Measurements from ENCODE around the gene LDLRAD4. TPM values are rescaled to one million over a fixed set of nuclear protein-coding genes. Genes with fewer than 3 reads are reported as not detected.

Gene LDLRAD4
- total RNA-seq, 1 experiment from 2014 or later, result not detected

DNA sequence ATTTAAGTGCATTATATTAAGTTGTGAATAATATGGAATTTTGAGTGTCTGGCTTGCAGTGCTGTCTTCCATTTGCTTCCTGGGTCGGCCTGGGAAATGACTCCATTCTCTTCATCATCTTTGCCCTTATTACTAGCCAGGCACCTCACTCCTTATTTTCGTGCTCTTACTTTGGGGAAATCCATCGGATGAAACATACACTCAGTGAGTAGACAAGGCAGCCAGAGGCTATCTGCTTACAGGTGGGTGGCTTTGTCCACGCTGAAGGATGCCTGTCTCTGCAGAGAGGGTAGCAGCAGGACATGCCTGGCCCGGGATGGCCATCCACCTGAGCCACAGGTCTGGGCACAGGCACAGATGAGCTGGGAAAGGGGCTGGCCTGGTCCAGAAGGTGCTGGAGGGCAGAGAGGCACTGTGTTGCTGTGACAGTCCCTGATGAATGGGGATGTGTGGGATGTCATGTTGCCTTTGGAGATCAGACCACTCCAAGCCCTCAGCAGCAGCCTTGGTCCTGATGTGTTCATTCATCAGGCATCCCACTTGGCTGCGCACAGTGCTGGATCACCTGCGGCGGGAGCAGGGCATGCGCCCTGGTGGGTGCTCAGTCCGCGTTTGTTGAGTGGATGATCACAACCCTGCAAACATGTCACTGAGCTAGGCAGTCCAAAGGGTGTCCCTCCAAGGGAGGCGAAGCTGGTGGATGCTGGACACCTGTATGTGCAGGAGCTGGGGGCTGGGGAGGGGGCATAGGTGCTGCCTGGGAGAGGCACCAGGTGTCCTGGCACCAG is 236.0 kb downstream of the LDLRAD4 start:
- Histone ChIP-seq H3K36me3 (ENCODE audit: low read depth, low read length) (no peaks in the 10 kb centered on the region), H2AFZ (ENCODE audit: low read length) (no peak overlapping the region), H3K27ac (ENCODE audit: low read length) (no peak overlapping the region), H3K9ac (ENCODE audit: low read length) (no peak overlapping the region), H3K4me3 (ENCODE audit: low read length) (no peak overlapping the region), H4K20me1 (ENCODE audit: low read length) (no peaks in the 10 kb centered on the region), H3F3A (ENCODE audit: low read length, unreplicated experiment) (no peaks in the 10 kb centered on the region), H3K9me2 (replicated peaks; ENCODE audit: low read length) (no peaks in the 10 kb centered on the region), H3K4me1 (ENCODE audit: insufficient read depth, low read length) (no peaks in the 10 kb centered on the region), H3K27me3 (ENCODE audit: low read length) (peaks cover 92% of the 10 kb centered on the region), H3K4me2 (ENCODE audit: low read length) (no peak overlapping the region), H3K9me3 (ENCODE audit: low read length) (no peaks in the 10 kb centered on the region), H3K79me2 (ENCODE audit: low read length) (no peaks in the 10 kb centered on the region)
- TF ChIP-seq, protein P1, sequence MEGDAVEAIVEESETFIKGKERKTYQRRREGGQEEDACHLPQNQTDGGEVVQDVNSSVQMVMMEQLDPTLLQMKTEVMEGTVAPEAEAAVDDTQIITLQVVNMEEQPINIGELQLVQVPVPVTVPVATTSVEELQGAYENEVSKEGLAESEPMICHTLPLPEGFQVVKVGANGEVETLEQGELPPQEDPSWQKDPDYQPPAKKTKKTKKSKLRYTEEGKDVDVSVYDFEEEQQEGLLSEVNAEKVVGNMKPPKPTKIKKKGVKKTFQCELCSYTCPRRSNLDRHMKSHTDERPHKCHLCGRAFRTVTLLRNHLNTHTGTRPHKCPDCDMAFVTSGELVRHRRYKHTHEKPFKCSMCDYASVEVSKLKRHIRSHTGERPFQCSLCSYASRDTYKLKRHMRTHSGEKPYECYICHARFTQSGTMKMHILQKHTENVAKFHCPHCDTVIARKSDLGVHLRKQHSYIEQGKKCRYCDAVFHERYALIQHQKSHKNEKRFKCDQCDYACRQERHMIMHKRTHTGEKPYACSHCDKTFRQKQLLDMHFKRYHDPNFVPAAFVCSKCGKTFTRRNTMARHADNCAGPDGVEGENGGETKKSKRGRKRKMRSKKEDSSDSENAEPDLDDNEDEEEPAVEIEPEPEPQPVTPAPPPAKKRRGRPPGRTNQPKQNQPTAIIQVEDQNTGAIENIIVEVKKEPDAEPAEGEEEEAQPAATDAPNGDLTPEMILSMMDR (conservative IDR thresholded peaks at IDR 0.05; ENCODE audit: low read depth, low read length), result no peak
- TF ChIP-seq EZH2phosphoT487 (IDR thresholded peaks at IDR 0.05; ENCODE audit: borderline replicate concordance, low read length) (no peak), EZH2 (IDR thresholded peaks at IDR 0.05; ENCODE audit: low read length, unreplicated experiment) (no peak)
- ATAC-seq, result no peak
- ChIA-PET POLR2A (ENCODE audit: unreplicated experiment) (no interaction called here), CTCF (no interaction called here)
- BruUV-seq (replicated peaks), result no TSS peak
- DNase-seq, result no peak
- intact Hi-C loops (cut with micrococcal nuclease), result no loop called here

DNA sequence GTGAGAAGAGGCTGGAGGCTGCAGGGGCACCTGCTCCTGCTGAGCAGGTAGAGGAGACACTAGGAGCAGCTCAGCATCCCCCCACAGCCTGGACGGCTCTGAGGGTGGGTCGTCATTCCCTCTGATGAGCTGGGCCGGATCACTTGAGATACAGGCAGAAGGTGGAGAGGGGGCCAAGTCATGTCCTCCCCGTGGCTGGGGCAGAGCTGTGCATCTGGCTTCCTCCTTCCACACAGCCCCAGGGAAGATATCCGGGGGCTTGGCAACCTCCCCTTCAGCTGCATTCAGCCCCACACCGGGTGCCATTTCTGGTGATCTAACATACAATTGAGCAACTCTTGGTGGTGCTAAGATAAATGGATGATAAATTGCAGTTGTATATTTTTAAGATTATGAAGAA is 236.9 kb downstream of the LDLRAD4 start:
- ChIA-PET POLR2A (ENCODE audit: unreplicated experiment) (no interaction called here), CTCF (no interaction called here)
- no peaks in the 10 kb centered on the region for H4K20me1 ChIP-seq (ENCODE audit: low read length)
- H3K4me2 ChIP-seq (ENCODE audit: low read length), result no peak overlapping the region
- no peaks in the 10 kb centered on the region for H3K36me3 ChIP-seq (ENCODE audit: low read depth, low read length)
- H3K27ac ChIP-seq (ENCODE audit: low read length), result no peak overlapping the region
- H3K9me3 ChIP-seq (ENCODE audit: low read length), result no peaks in the 10 kb centered on the region
- no TSS peak for BruUV-seq (replicated peaks)
- no peak overlapping the region for H2AFZ ChIP-seq (ENCODE audit: low read length)
- no peaks in the 10 kb centered on the region for H3K4me1 ChIP-seq (ENCODE audit: insufficient read depth, low read length)
- no peak for DNase-seq
- intact Hi-C loops (cut with micrococcal nuclease), result no loop called here
- no peak overlapping the region for H3K9ac ChIP-seq (ENCODE audit: low read length)
- H3F3A ChIP-seq (ENCODE audit: low read length, unreplicated experiment), result no peaks in the 10 kb centered on the region
- no peak overlapping the region for H3K4me3 ChIP-seq (ENCODE audit: low read length)
- no peak for TF ChIP-seq EZH2phosphoT487 (IDR thresholded peaks at IDR 0.05; ENCODE audit: borderline replicate concordance, low read length)
- no peak for TF ChIP-seq EZH2 (IDR thresholded peaks at IDR 0.05; ENCODE audit: low read length, unreplicated experiment)
- TF ChIP-seq, protein P1 (conservative IDR thresholded peaks at IDR 0.05; ENCODE audit: low read depth, low read length), result no peak
- H3K9me2 ChIP-seq (replicated peaks; ENCODE audit: low read length), result no peaks in the 10 kb centered on the region
- H3K27me3 ChIP-seq (ENCODE audit: low read length), result peaks cover 94% of the 10 kb centered on the region
- no peaks in the 10 kb centered on the region for H3K79me2 ChIP-seq (ENCODE audit: low read length)
- ATAC-seq, result no peak

DNA sequence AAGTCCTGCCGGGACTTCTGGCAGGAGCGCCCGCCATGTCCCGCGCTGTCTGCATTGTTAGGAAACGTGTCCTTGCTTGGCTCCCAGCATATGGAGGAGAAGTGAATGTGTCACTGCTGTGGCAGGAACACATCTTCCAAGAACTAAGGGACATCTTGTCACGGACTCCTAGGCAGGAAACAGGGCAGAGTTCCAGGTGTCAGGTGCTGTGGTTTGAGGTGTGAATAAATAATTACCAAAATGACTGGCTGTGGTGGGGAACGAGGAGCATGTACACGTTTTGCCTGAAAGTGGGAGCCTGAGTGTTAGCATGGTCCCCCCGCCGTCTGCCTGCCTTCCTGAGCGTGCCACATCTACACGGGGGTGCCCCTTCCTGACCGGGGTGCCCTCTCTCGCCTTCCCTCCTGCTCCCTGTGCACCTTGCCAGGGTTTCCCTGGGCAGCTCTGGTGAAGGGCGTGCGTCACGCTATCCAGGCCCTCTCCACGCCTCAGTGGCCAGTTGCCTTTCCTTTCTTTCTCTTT is 237.5 kb downstream of the LDLRAD4 start:
- Histone ChIP-seq H3K36me3 (ENCODE audit: low read depth, low read length) (no peaks in the 10 kb centered on the region), H2AFZ (ENCODE audit: low read length) (no peak overlapping the region), H3K4me1 (ENCODE audit: insufficient read depth, low read length) (no peaks in the 10 kb centered on the region), H3K27ac (ENCODE audit: low read length) (no peak overlapping the region), H4K20me1 (ENCODE audit: low read length) (no peaks in the 10 kb centered on the region), H3K79me2 (ENCODE audit: low read length) (no peaks in the 10 kb centered on the region), H3F3A (ENCODE audit: low read length, unreplicated experiment) (no peaks in the 10 kb centered on the region), H3K27me3 (ENCODE audit: low read length) (peaks cover 92% of the 10 kb centered on the region), H3K4me3 (ENCODE audit: low read length) (no peak overlapping the region), H3K9me3 (ENCODE audit: low read length) (no peaks in the 10 kb centered on the region), H3K9ac (ENCODE audit: low read length) (no peak overlapping the region), H3K4me2 (ENCODE audit: low read length) (no peak overlapping the region), H3K9me2 (replicated peaks; ENCODE audit: low read length) (no peaks in the 10 kb centered on the region)
- ATAC-seq (no peak), DNase-seq (no peak)
- BruUV-seq (replicated peaks), result no TSS peak
- intact Hi-C loops (cut with micrococcal nuclease), result no loop called here
- TF ChIP-seq, protein P1 (conservative IDR thresholded peaks at IDR 0.05; ENCODE audit: low read depth, low read length), result no peak
- TF ChIP-seq EZH2 (IDR thresholded peaks at IDR 0.05; ENCODE audit: low read length, unreplicated experiment), result no peak
- TF ChIP-seq EZH2phosphoT487 (IDR thresholded peaks at IDR 0.05; ENCODE audit: borderline replicate concordance, low read length), result no peak
- CTCF ChIA-PET, result no interaction called here
- POLR2A ChIA-PET (ENCODE audit: unreplicated experiment), result no interaction called here
